ENCODE results near the gene MYO1A.

- TF ChIP-seq MAX (IDR thresholded peaks at IDR 0.05) (no peak), FOSL2 (IDR thresholded peaks at IDR 0.05) (no peak), FOSL2 (CRISPR knock-in tag; IDR thresholded peaks at IDR 0.05) (no peak)
Observed at GRCh38 chr12:57092876-57093414, 43.0 kb upstream of the MYO1A start.
